MCF 10A (cell line): Measurements from ENCODE around the gene PIP4K2C. TPM values are rescaled to one million over a fixed set of nuclear protein-coding genes. Genes with fewer than 3 reads are reported as not detected.

Experiments used
- BruUV-seq: library from RNA; stranded (reverse); fragments of 400-500 nt; replicated peaks from 2 replicates; lab custom pipeline; 2021; lab: Mats Ljungman, UMichigan
- CTCF ChIA-PET: fragments of 300-600 bp; sonication (Branson Sonifier 250); formaldehyde crosslinking; extraction: SDS; loops from one replicate; lab custom pipeline; 2021; ENCODE audit warnings: antibody characterized with exemption, inconsistent platforms; lab: Yijun Ruan, JAX
- POLR2A ChIA-PET: fragments of 300-600, 350-650 bp; sonication (Branson Sonifier 250); formaldehyde crosslinking; extraction: SDS; loops from one replicate; lab custom pipeline; 2020; ENCODE audit warnings: antibody characterized with exemption, inconsistent platforms; lab: Yijun Ruan, JAX
- DNase-seq: peaks from one replicate; pipeline ENCODE4 v3.0.0-alpha.2; 2018; ENCODE audit not compliant: unreplicated experiment
- H3K27ac Mint-ChIP-seq: one replicate; pipeline ENCODE4 v1.8.0; 2022; ENCODE audit warnings: mild to moderate bottlenecking, low read depth, mixed read lengths; ENCODE audit not compliant: unreplicated experiment
- H3K27me3 Mint-ChIP-seq: one replicate; pipeline ENCODE4 v1.8.0; 2022; ENCODE audit warnings: mixed read lengths; ENCODE audit not compliant: insufficient read depth, unreplicated experiment
- H3K36me3 Mint-ChIP-seq: one replicate; pipeline ENCODE4 v1.8.0; 2022; ENCODE audit warnings: mild to moderate bottlenecking, moderate library complexity, mixed read lengths; ENCODE audit not compliant: insufficient read depth, unreplicated experiment
- H3K4me1 Mint-ChIP-seq: one replicate; pipeline ENCODE4 v1.8.0; 2022; ENCODE audit warnings: mixed read lengths; ENCODE audit not compliant: insufficient read depth, unreplicated experiment
- H3K4me3 Mint-ChIP-seq: one replicate; pipeline ENCODE4 v1.8.0; 2022; ENCODE audit warnings: mild to moderate bottlenecking, moderate library complexity, mixed read lengths; ENCODE audit not compliant: unreplicated experiment
- H3K9me3 Mint-ChIP-seq: one replicate; pipeline ENCODE4 v1.8.0; 2022; ENCODE audit warnings: mixed read lengths; ENCODE audit not compliant: unreplicated experiment
- CTCF ChIP-seq: fragments of 200-600 bp; IDR thresholded peaks from one replicate; pipeline ENCODE4 v1.8.0; 2022; ENCODE audit warnings: antibody characterized with exemption, mild to moderate bottlenecking; ENCODE audit not compliant: unreplicated experiment
- intact Hi-C: fragments of 100-400 bp; cut with micrococcal nuclease; formaldehyde crosslinking; loops from 2 replicates; pipeline ENCODE4 v1.14.1; 2022
- total RNA-seq: library from RNA; stranded (reverse); gene quantifications from 2 replicates; pipeline ENCODE4 v1.2.3, GENCODE V29; 2022

The PIP4K2C gene
- total RNA-seq, 1 experiment from 2014 or later, result 32.0 TPM

- H3K27ac Mint-ChIP-seq, result peak overlapping the region; percentile 86
- ChIA-PET CTCF (interaction anchor here (0.6 to 1.2 kb wide), 4 partner anchors 12 to 189 kb away, joined by 3 to 5 read pairs (median 4); no protein-coding TSS in a partner anchor), POLR2A (interaction anchor here (0.6 to 3.2 kb wide), 16 partner anchors 7 to 298 kb away, joined by 3 to 22 read pairs (median 5); partner anchors contain the start of genes CDK4, DCTN2, MBD6 and OS9)
- peaks cover 6% of the 10 kb centered on the region for H3K36me3 Mint-ChIP-seq
- no peak for TF ChIP-seq CTCF
- H3K27me3 Mint-ChIP-seq, result no peaks in the 10 kb centered on the region
- peaks cover 16% of the 10 kb centered on the region for H3K4me1 Mint-ChIP-seq
- no peak for DNase-seq
- no peaks in the 10 kb centered on the region for H3K9me3 Mint-ChIP-seq
- peak overlapping the region; percentile 89 for H3K4me3 Mint-ChIP-seq
- no TSS peak for BruUV-seq
- intact Hi-C loops, result no loop called here
Observed at GRCh38 chr12:57590479-57590863, 521 bp upstream of the PIP4K2C start.

- ChIA-PET POLR2A (interaction anchor here (0.6 to 3.2 kb wide), 20 partner anchors 9 to 182 kb away, joined by 3 to 22 read pairs (median 6); partner anchors contain the start of genes DCTN2, DDIT3, MBD6 and OS9), CTCF (interaction anchor here (0.6 to 3.7 kb wide), 9 partner anchors 8 to 128 kb away, joined by 3 to 30 read pairs (median 4); partner anchors contain the start of gene B4GALNT1)
- intact Hi-C loops, result no loop called here
- Mint-ChIP-seq H3K27ac (peak overlapping the region; percentile 86), H3K4me1 (peaks cover 16% of the 10 kb centered on the region), H3K36me3 (peaks cover 20% of the 10 kb centered on the region), H3K9me3 (no peaks in the 10 kb centered on the region), H3K4me3 (peak overlapping the region; percentile 89), H3K27me3 (no peaks in the 10 kb centered on the region)
- DNase-seq, result no peak
- TSS peak; percentile 43 for BruUV-seq
- TF ChIP-seq CTCF, result no peak
Observed at GRCh38 chr12:57591782-57592325, 862 bp downstream of the PIP4K2C start.

GRCh38 chr12:57592551-57593165 is 1.7 kb downstream of the PIP4K2C start:
- H3K4me3 Mint-ChIP-seq, result peak overlapping the region; percentile 89
- peaks cover 26% of the 10 kb centered on the region for H3K36me3 Mint-ChIP-seq
- no peaks in the 10 kb centered on the region for H3K27me3 Mint-ChIP-seq
- no TSS peak for BruUV-seq
- H3K27ac Mint-ChIP-seq, result no peak overlapping the region
- intact Hi-C loops, result no loop called here
- H3K9me3 Mint-ChIP-seq, result no peaks in the 10 kb centered on the region
- DNase-seq, result no peak
- CTCF ChIA-PET, result interaction anchor here (0.6 to 3.7 kb wide), 7 partner anchors 9 to 129 kb away, joined by 3 to 30 read pairs (median 3); no protein-coding TSS in a partner anchor
- no peak for TF ChIP-seq CTCF
- peaks cover 16% of the 10 kb centered on the region for H3K4me1 Mint-ChIP-seq
- POLR2A ChIA-PET, result interaction anchor here (1.1 to 3.2 kb wide), 9 partner anchors 9 to 101 kb away, joined by 3 to 22 read pairs (median 10); partner anchors contain the start of genes DCTN2, DDIT3, MBD6 and OS9

GRCh38 chr12:57593187-57593586 is 2.2 kb downstream of the PIP4K2C start:
- H3K9me3 Mint-ChIP-seq, result no peaks in the 10 kb centered on the region
- CTCF ChIA-PET, result interaction anchor here (0.5 to 3.7 kb wide), 8 partner anchors 9 to 132 kb away, joined by 3 to 30 read pairs (median 3); no protein-coding TSS in a partner anchor
- BruUV-seq, result no TSS peak
- intact Hi-C loops, result no loop called here
- peaks cover 16% of the 10 kb centered on the region for H3K4me1 Mint-ChIP-seq
- H3K27ac Mint-ChIP-seq, result no peak overlapping the region
- no peak for TF ChIP-seq CTCF
- POLR2A ChIA-PET, result interaction anchor here (1.1 to 3.2 kb wide), 8 partner anchors 10 to 100 kb away, joined by 3 to 22 read pairs (median 12); partner anchors contain the start of genes DCTN2, DDIT3, MBD6 and OS9
- no peak for DNase-seq
- H3K4me3 Mint-ChIP-seq, result no peak overlapping the region
- peaks cover 29% of the 10 kb centered on the region for H3K36me3 Mint-ChIP-seq
- no peaks in the 10 kb centered on the region for H3K27me3 Mint-ChIP-seq
